ENCODE results near the gene TWF2. TPM values are rescaled to one million over a fixed set of nuclear protein-coding genes. Genes with fewer than 3 reads are reported as not detected.

The TWF2 gene
- total and polyA plus RNA-seq, 9 of the 15 experiments (the other 6 are each of a cell fraction or from before 2014, with no cell fraction given), result 0.11 to 61.9 (median 29.7) TPM

GRCh38 chr3:52240886-52241370 lies 2.0 kb upstream of the TWF2 start:
- Histone ChIP-seq H3K4me1 (replicated peaks in 1 of 2; ENCODE audit: control insufficient read depth in 2 of 2, insufficient read depth in 2 of 2, low read length in 2 of 2) (peaks cover 44 to 46% of the 10 kb centered on the region in 2 experiments), H3K9me3 (replicated peaks; ENCODE audit: control insufficient read depth, insufficient read depth, low read depth, low read length) (no peaks in the 10 kb centered on the region), H3K27ac (ENCODE audit: extremely low read depth, low read depth, low read length) (no peak overlapping the region; the same call in 1 of the 3 replicates), H3K4me2 (ENCODE audit: insufficient read depth, low read length) (peak overlapping the region; percentile 98; the same call in 1 of the 2 replicates), H3K9me1 (ENCODE audit: control insufficient read depth, insufficient read depth, low read length) (no peaks in the 10 kb centered on the region), H4K20me1 (replicated peaks; ENCODE audit: control insufficient read depth, insufficient read depth, low read length) (no peaks in the 10 kb centered on the region), H3K27me3 (ENCODE audit: control insufficient read depth in 2 of 2, insufficient read depth in 2 of 2, low read length in 2 of 2) (no peaks in the 10 kb centered on the region), H3K9ac (ENCODE audit: insufficient read depth in 1 of 2, low read depth in 2 of 2, low read length in 2 of 2) (peak overlapping the region in 1 of 2 experiments; percentile 77; a peak in 1 of 4 replicates), H2AFZ (ENCODE audit: low read depth, low read length) (no peak overlapping the region), H3K79me2 (ENCODE audit: control insufficient read depth, insufficient read depth, low read length) (peaks cover 45% of the 10 kb centered on the region), H3K36me3 (ENCODE audit: control insufficient read depth, insufficient read depth, low read length) (peaks cover 3% of the 10 kb centered on the region; the same call in 1 of the 3 replicates), H3K4me3 (no peak overlapping the region)
- in situ Hi-C loops (cut with MboI) (no loop called here), intact Hi-C loops (cut with micrococcal nuclease) (loop anchor here (1.0 kb wide), 1 partner anchor 37 kb away; the partner anchor contains the start of gene WDR82)
- CTCF ChIA-PET (ENCODE audit: low intra/inter-chr PET ratio), result interaction anchor here (0.5 kb wide), 1 partner anchor 145 kb away, joined by 3 read pairs; no protein-coding TSS in a partner anchor
- ATAC-seq (no peak), FAIRE-seq (no peak), DNase-seq (ENCODE audit: extremely low read depth in 1 of 4, low spot score in 3 of 4) (no peak)
- POLR2A ChIA-PET, result interaction anchor here (0.7 to 1.4 kb wide), 10 partner anchors 8 to 340 kb away, joined by 3 to 10 read pairs (median 4); partner anchors contain the start of gene WDR82
- BruUV-seq (replicated peaks), result no TSS peak
- WGBS (ENCODE audit: insufficient coverage, low coverage, missing lambda C conversion rate), result 42% methylated on average over 4 of the region's 4 CpGs
- no peak for TF ChIP-seq E2F1 (CRISPR knock-in tag; IDR thresholded peaks at IDR 0.05)
- TF ChIP-seq HES1 (IDR thresholded peaks at IDR 0.05; ENCODE audit: low read depth), result no peak
- no peak for TF ChIP-seq FOXA3 (CRISPR knock-in tag; conservative IDR thresholded peaks at IDR 0.05 in 1 of 2, IDR thresholded peaks at IDR 0.05 in 1 of 2)
- TF ChIP-seq HDAC3 (IDR thresholded peaks at IDR 0.05; ENCODE audit: borderline replicate concordance, partially characterized antibody), result no peak
- no peak for TF ChIP-seq NR4A1 (CRISPR knock-in tag; IDR thresholded peaks at IDR 0.05)
- no peak for TF ChIP-seq NR4A1 (tag; IDR thresholded peaks at IDR 0.05)
- TF ChIP-seq SETDB1 (IDR thresholded peaks at IDR 0.05; ENCODE audit: low read length), result no peak
- no peak for TF ChIP-seq MYNN (IDR thresholded peaks at IDR 0.05)
- no peak for TF ChIP-seq MYNN (CRISPR knock-in tag; IDR thresholded peaks at IDR 0.05)
- TF ChIP-seq ELF4 (CRISPR knock-in tag; IDR thresholded peaks at IDR 0.05), result no peak
- TF ChIP-seq ZNF511 (CRISPR knock-in tag; IDR thresholded peaks at IDR 0.05), result no peak
- peak; percentile 65; the same call in 1 of the 2 replicates for TF ChIP-seq C11orf30 (IDR thresholded peaks at IDR 0.05; ENCODE audit: low read depth)
- TF ChIP-seq HMGN3 (IDR thresholded peaks at IDR 0.05; ENCODE audit: borderline replicate concordance, extremely low read depth, insufficient read length, low read depth, low read length), result no peak
- no peak for TF ChIP-seq PKNOX1 (IDR thresholded peaks at IDR 0.05)
- TF ChIP-seq PURB (CRISPR knock-in tag; IDR thresholded peaks at IDR 0.05; ENCODE audit: low read depth), result no peak
- TF ChIP-seq ZBTB7A (IDR thresholded peaks at IDR 0.05; ENCODE audit: borderline replicate concordance, control insufficient read depth, low read depth, low read length), result no peak
- no peak for TF ChIP-seq ZFP36 (IDR thresholded peaks at IDR 0.05; ENCODE audit: low read depth, low read length, partially characterized antibody)
- 0 out of 2 replicates have a peak, but pooled peaks have one; percentile 2 for TF ChIP-seq ESRRA (IDR thresholded peaks at IDR 0.05; ENCODE audit: borderline replicate concordance, low read depth)
- no peak for TF ChIP-seq MCM5 (IDR thresholded peaks at IDR 0.05; ENCODE audit: low read depth)
- no peak for TF ChIP-seq TAF1 (IDR thresholded peaks at IDR 0.05; ENCODE audit: control insufficient read depth, extremely low read depth, insufficient read depth, low read length, severe bottlenecking)

Data from K562 (cell line).